Nephron (organoid): Measurements from ENCODE around the gene TOB1.

ENCODE experiments used
- H3K27ac Mint-ChIP-seq, 3 experiments: 2 replicates each; pipeline ENCODE4 v1.8.0; 2020; ENCODE audit warnings: mixed read lengths in 3 of 3, mild to moderate bottlenecking in 2 of 3, moderate library complexity in 1 of 3
- H3K27me3 Mint-ChIP-seq: 2 replicates; pipeline ENCODE4 v1.8.0; 2021; ENCODE audit warnings: low read depth, mild to moderate bottlenecking, moderate library complexity, mixed read lengths
- H3K36me3 Mint-ChIP-seq: 2 replicates; pipeline ENCODE4 v1.8.0; 2020; ENCODE audit warnings: low read depth, mixed read lengths
- H3K4me1 Mint-ChIP-seq: 2 replicates; pipeline ENCODE4 v1.8.0; 2020; ENCODE audit warnings: mixed read lengths
- H3K4me3 Mint-ChIP-seq, 3 experiments: 2 replicates each; pipeline ENCODE4 v1.8.0; 2020; ENCODE audit warnings: mild to moderate bottlenecking in 3 of 3, mixed read lengths in 3 of 3, moderate library complexity in 2 of 3
- H3K9me3 Mint-ChIP-seq: 2 replicates; pipeline ENCODE4 v1.8.0; 2020; ENCODE audit warnings: mixed read lengths
- CTCF ChIP-seq, 3 experiments: fragments of 200-600 bp; sonication (generic); IDR thresholded peaks; one replicate each; pipeline ENCODE4 v1.5.0; 2021; ENCODE audit warnings: antibody characterized with exemption in 3 of 3; ENCODE audit not compliant: unreplicated experiment in 3 of 3

TOB1 gene

GRCh38 chr17:50868602-50869001 is 2.4 kb upstream of the TOB1 start:
- peaks cover 35% of the 10 kb centered on the region for H3K4me1 Mint-ChIP-seq

GRCh38 chr17:50868140-50868438 is 1.9 kb upstream of the TOB1 start:
- Mint-ChIP-seq H3K27ac (peak overlapping the region; percentile 94 to 97 (median 97)), H3K27me3 (no peaks in the 10 kb centered on the region), H3K4me3 (peak overlapping the region; percentile 86 to 96 (median 90)), H3K4me1 (peaks cover 40% of the 10 kb centered on the region), H3K36me3 (peaks cover 12% of the 10 kb centered on the region), H3K9me3 (no peaks in the 10 kb centered on the region)
- TF ChIP-seq CTCF (IDR thresholded peaks at IDR 0.05; ENCODE audit: unreplicated experiment in 3 of 3) = no peak

More at GRCh38 chr17:50868602-50869001, 2.4 kb upstream of the TOB1 start:
- TF ChIP-seq CTCF (IDR thresholded peaks at IDR 0.05; ENCODE audit: unreplicated experiment in 3 of 3) = no peak
- Mint-ChIP-seq H3K9me3 (no peaks in the 10 kb centered on the region), H3K36me3 (peaks cover 7% of the 10 kb centered on the region), H3K27ac (peak overlapping the region; percentile 94 to 97 (median 97)), H3K4me3 (peak overlapping the region; percentile 86 to 96 (median 90)), H3K27me3 (no peaks in the 10 kb centered on the region)

GRCh38 chr17:50867363-50868139 is 1.4 kb upstream of the TOB1 start:
- Mint-ChIP-seq H3K9me3 (no peaks in the 10 kb centered on the region), H3K4me3 (peak overlapping the region; percentile 86 to 96 (median 90)), H3K4me1 (peaks cover 44% of the 10 kb centered on the region), H3K36me3 (peaks cover 16% of the 10 kb centered on the region), H3K27me3 (no peaks in the 10 kb centered on the region), H3K27ac (peak overlapping the region; percentile 94 to 97 (median 97))
- no peak for TF ChIP-seq CTCF (IDR thresholded peaks at IDR 0.05; ENCODE audit: unreplicated experiment in 3 of 3)

GRCh38 chr17:50866950-50867362 is 802 bp upstream of the TOB1 start:
- H3K4me3 Mint-ChIP-seq = peak overlapping the region; percentile 86 to 96 (median 90)
- no peak for TF ChIP-seq CTCF (IDR thresholded peaks at IDR 0.05; ENCODE audit: unreplicated experiment in 3 of 3)
- H3K9me3 Mint-ChIP-seq = no peaks in the 10 kb centered on the region
- H3K36me3 Mint-ChIP-seq = peaks cover 17% of the 10 kb centered on the region
- peaks cover 46% of the 10 kb centered on the region for H3K4me1 Mint-ChIP-seq
- H3K27ac Mint-ChIP-seq = peak overlapping the region; percentile 94 to 97 (median 97)
- no peaks in the 10 kb centered on the region for H3K27me3 Mint-ChIP-seq

DNA sequence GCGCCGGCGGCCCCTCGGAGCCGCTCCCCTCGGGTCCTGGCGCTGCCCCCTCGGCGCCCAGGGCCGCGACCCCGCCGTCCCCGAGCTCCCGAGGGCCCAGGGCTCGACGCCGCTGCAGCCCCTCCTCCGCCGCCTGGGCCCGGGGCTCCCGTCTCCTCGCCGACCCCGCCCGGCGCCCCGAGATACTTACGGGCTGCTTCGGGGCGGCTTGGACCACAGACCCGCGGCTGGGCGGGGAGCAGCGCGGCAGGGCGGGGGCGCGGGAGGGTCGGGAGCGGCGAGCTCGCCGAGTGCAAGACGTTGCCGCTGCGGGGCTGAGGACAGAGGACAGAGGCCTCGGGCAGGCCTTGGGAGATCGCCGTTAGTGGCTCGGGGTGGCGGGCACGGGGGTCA is 290 bp downstream of the TOB1 start:
- Mint-ChIP-seq H3K27me3 (no peaks in the 10 kb centered on the region), H3K9me3 (no peaks in the 10 kb centered on the region), H3K4me1 (peaks cover 46% of the 10 kb centered on the region), H3K4me3 (peak overlapping the region; percentile 86 to 96 (median 90)), H3K27ac (peak overlapping the region in 1 of 3 experiments; percentile 97), H3K36me3 (peaks cover 26% of the 10 kb centered on the region)
- TF ChIP-seq CTCF (IDR thresholded peaks at IDR 0.05; ENCODE audit: unreplicated experiment in 3 of 3) = no peak
